ENCODE data around the gene ONECUT3. TPM values are rescaled to one million over a fixed set of nuclear protein-coding genes. Genes with fewer than 3 reads are reported as not detected.
A peak's percentile ranks its signal among the peaks of the same experiment; 100 is the strongest.

The ONECUT3 gene
- total RNA-seq, 6 experiments from 2014 or later = not detected

DNA sequence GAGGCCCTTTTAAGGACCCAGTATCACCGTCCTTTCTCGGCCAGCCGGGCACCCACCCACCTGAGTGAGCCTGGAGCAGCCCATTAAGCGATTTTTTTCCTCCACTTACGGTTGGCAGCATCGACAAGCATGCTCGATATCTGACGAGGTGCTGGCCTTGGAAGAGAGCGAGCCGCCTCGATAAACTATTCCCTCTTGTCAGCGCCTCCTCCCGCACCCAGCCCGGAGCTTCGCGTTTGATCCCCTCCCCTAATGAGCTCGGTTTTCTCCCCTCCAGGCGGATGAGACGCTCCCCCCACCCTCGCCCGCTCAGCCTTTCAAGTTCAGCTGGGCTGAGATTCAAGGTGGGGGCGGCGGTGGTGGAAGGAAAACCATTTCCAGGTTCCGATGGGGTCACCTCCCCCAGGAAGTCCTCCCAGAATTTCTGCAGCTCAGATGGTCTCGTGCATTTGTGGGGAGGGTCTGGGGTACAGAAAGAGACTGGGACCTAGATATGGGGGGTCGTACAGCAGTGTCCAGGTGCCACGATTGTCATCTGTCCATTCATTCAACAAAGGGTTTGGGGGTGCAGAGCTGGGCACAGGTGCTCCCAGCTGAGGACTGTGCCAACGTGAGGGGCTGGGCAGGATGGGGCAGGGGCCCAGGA, 18.9 kb upstream of the ONECUT3 start:
- ATAC-seq (peak in 1 of 4 donors; percentile 7), DNase-seq (no peak)
- no peak overlapping the region for H3K4me3 ChIP-seq
- TF ChIP-seq, protein P1, sequence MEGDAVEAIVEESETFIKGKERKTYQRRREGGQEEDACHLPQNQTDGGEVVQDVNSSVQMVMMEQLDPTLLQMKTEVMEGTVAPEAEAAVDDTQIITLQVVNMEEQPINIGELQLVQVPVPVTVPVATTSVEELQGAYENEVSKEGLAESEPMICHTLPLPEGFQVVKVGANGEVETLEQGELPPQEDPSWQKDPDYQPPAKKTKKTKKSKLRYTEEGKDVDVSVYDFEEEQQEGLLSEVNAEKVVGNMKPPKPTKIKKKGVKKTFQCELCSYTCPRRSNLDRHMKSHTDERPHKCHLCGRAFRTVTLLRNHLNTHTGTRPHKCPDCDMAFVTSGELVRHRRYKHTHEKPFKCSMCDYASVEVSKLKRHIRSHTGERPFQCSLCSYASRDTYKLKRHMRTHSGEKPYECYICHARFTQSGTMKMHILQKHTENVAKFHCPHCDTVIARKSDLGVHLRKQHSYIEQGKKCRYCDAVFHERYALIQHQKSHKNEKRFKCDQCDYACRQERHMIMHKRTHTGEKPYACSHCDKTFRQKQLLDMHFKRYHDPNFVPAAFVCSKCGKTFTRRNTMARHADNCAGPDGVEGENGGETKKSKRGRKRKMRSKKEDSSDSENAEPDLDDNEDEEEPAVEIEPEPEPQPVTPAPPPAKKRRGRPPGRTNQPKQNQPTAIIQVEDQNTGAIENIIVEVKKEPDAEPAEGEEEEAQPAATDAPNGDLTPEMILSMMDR (IDR thresholded peaks at IDR 0.05) = no peak
- TF ChIP-seq POLR2A (IDR thresholded peaks at IDR 0.05) = no peak
- intact Hi-C loops (cut with DNase I) = no loop called here
- no peaks in the 10 kb centered on the region for H3K4me1 ChIP-seq
- no peaks in the 10 kb centered on the region for H3K36me3 ChIP-seq
- H3K27me3 ChIP-seq = peaks cover 0 to 8% of the 10 kb centered on the region in 2 donors
- no peak overlapping the region for H3K27ac ChIP-seq
- 18% methylated on average over 22 of the region's 28 CpGs for WGBS (ENCODE audit: insufficient coverage, low coverage, low lambda C conversion rate, missing lambda C conversion rate)
- no peaks in the 10 kb centered on the region for H3K9me3 ChIP-seq

DNA sequence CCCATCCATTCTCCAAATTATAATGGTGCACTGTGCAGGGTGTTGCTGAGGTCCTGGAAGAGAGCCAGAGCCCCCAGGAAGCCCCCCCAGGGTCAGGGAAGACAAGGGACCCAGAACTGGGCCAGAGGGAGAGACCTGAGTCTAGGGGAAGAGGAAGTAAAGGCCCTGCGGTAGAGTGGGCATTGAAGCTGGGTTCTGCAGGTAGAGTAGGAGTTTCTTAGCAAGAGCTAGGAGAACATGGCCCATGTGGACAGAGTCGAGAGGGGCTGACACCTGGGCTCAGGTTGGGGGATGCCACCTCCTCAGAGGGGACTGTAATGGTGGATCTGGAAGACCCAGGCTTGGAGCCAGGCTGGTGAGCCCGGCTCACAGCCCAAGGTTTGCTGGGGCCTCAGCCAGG, 17.0 kb upstream of the ONECUT3 start:
- Histone ChIP-seq H3K4me1 (no peaks in the 10 kb centered on the region), H3K9me3 (no peaks in the 10 kb centered on the region), H3K4me3 (no peak overlapping the region), H3K36me3 (no peaks in the 10 kb centered on the region), H3K27me3 (no peaks in the 10 kb centered on the region), H3K27ac (no peak overlapping the region)
- TF ChIP-seq, protein P1 (IDR thresholded peaks at IDR 0.05) = no peak
- no peak for TF ChIP-seq POLR2A (IDR thresholded peaks at IDR 0.05)
- 58% methylated on average over 2 of the region's 3 CpGs for WGBS (ENCODE audit: insufficient coverage, low coverage, low lambda C conversion rate, missing lambda C conversion rate)
- ATAC-seq (no peak), DNase-seq (no peak)
- intact Hi-C loops (cut with DNase I) = no loop called here

DNA sequence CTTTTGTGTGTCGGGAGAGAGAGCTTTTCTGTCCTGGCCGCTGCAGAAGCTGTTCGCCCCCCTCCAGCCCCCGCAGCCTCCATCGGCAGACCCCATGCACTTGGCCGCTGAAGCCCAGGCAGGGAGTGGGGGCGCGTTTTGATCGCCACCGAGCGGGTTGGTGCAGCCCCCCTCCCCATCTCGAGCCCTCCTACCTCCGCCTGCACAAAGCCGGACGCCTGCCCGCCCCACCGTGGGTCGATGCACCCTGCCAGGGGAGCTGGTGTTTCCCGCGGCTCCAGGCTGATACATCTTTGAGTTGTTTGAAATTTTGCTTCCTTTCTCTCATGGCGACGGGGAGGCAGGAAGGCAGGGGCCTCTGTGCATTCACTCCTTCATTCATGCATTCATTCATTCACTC, 16.4 kb upstream of the ONECUT3 start:
- WGBS (ENCODE audit: insufficient coverage, low coverage, low lambda C conversion rate, missing lambda C conversion rate) = 20% methylated on average over 18 of the region's 22 CpGs
- intact Hi-C loops (cut with DNase I) = no loop called here
- no peak overlapping the region for H3K4me3 ChIP-seq
- H3K4me1 ChIP-seq = no peaks in the 10 kb centered on the region
- TF ChIP-seq, protein P1 (IDR thresholded peaks at IDR 0.05) = no peak
- no peak for TF ChIP-seq POLR2A (IDR thresholded peaks at IDR 0.05)
- H3K9me3 ChIP-seq = no peaks in the 10 kb centered on the region
- DNase-seq (no peak), ATAC-seq (no peak)
- H3K27ac ChIP-seq = no peak overlapping the region
- no peaks in the 10 kb centered on the region for H3K36me3 ChIP-seq
- H3K27me3 ChIP-seq = no peaks in the 10 kb centered on the region

DNA sequence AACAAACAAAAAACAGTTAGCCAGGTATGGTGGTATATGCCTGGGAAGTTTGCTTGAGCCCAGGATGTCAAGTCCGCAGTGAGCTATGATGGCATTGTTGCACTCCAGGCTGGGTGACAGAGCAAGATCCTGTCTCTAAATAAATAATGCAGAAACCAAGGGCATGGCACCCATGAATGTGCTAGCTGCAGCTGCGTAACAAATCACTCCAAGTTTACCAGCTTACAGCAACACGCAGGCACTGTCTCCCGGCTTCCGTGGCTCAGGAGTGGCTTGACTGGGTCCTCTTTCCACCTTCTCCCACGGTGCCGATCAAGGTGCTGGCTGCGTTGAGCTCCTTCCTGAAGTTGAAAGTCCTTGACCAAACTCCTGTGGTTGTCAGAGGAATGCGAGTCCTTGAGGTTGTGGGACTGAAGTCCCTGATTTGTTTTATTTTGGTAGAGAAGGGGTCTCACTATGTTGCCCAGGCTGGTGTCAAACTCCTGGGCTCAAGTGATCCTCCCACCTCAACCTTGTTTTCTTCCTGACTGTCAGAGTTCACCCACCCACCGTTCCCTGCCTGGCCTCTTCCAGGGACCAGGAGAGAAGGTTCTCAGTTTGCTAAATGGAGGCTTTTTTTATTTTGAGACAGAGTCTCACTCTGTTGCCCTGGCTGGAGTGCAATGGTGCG, 13.2 kb upstream of the ONECUT3 start:
- H3K36me3 ChIP-seq = no peaks in the 10 kb centered on the region
- ATAC-seq (no peak), DNase-seq (no peak)
- H3K27me3 ChIP-seq = peaks cover 0 to 4% of the 10 kb centered on the region in 2 donors
- H3K4me3 ChIP-seq = no peak overlapping the region
- WGBS (ENCODE audit: insufficient coverage, low coverage, low lambda C conversion rate, missing lambda C conversion rate) = 100% methylated on average over 2 of the region's 11 CpGs
- H3K27ac ChIP-seq = no peak overlapping the region
- no peaks in the 10 kb centered on the region for H3K4me1 ChIP-seq
- intact Hi-C loops (cut with DNase I) = no loop called here
- no peak for TF ChIP-seq POLR2A (IDR thresholded peaks at IDR 0.05)
- no peaks in the 10 kb centered on the region for H3K9me3 ChIP-seq

DNA sequence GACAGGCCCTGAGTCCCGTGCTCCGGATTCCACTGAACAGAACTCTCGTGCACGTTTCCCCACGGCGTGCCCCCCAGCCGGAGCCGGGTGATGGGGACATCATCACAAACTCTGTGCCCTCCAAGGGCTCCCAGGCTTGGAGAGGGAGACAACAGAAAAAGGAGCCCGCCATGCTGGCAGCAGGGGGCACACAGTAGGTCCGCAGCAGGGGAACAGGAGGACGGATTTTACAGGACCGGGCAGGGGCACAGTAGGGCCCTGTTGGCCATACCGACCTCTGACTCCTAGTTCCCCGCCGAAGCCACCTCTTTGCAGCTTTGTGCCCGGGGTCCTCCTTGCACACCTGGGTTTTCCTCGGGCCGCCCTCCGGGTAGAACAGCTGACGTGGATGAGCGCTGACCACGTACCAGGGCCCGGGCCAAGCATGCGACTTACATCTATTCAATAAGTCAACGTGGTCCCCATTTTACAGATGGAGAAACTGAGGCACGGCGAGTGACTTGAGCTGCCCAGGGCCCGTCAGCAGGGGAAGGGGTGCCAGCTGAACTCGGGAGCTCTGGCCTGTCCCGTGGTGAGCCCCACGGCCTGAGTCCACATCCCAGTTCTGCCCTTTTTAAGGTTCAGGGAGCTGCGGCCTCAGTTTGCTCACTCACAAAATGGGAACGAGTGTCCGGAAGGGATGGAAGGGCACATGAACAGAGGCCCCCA, 10.2 kb upstream of the ONECUT3 start:
- Histone ChIP-seq H3K27ac (no peak overlapping the region), H3K4me1 (no peaks in the 10 kb centered on the region), H3K4me3 (no peak overlapping the region), H3K27me3 (peaks cover 4 to 20% of the 10 kb centered on the region in 2 donors), H3K9me3 (no peaks in the 10 kb centered on the region), H3K36me3 (no peaks in the 10 kb centered on the region)
- no peak for DNase-seq
- 65% methylated on average over 10 of the region's 34 CpGs for WGBS (ENCODE audit: insufficient coverage, low coverage, low lambda C conversion rate, missing lambda C conversion rate)
- ATAC-seq = no peak
- intact Hi-C loops (cut with DNase I) = no loop called here
- no peak for TF ChIP-seq POLR2A (IDR thresholded peaks at IDR 0.05)
- TF ChIP-seq, protein P1 (IDR thresholded peaks at IDR 0.05) = no peak
